A549 (cell line): ENCODE measurements around the gene PPP4R2.

Experiments
- BCL3 ChIP-seq: fragments of >200 bp; sonication (Bioruptor Twin); formaldehyde crosslinking; IDR thresholded peaks from 3 replicates; pipeline ENCODE4 v1.6.1; 2016
- BHLHE40 ChIP-seq: IDR thresholded peaks from 2 replicates; pipeline ENCODE4 v1.6.1; 2012; ENCODE audit warnings: low read depth, low read length, inconsistent platforms
- CTCF ChIP-seq: fragments of >200 bp; sonication (Bioruptor Twin); formaldehyde crosslinking; IDR thresholded peaks from 3 replicates; pipeline ENCODE4 v1.5.1; 2016
- EP300 ChIP-seq, 2 experiments: fragments of >200 bp; sonication (Bioruptor Twin); formaldehyde crosslinking; IDR thresholded peaks; 2 replicates in 1 of 2; 3 replicates in 1 of 2; pipeline ENCODE4 v1.6.1; 2016 to 2017
- KDM1A ChIP-seq: fragments of 200-600 bp; sonication (generic); IDR thresholded peaks from 2 replicates; pipeline ENCODE4 v1.6.1; 2016; ENCODE audit warnings: low read depth, mild to moderate bottlenecking
- MAFK ChIP-seq: fragments of 450-650 bp; IDR thresholded peaks from 2 replicates; pipeline ENCODE4 v1.6.1; 2014; ENCODE audit not compliant: partially characterized antibody
- MAZ ChIP-seq: fragments of 150-350 bp; IDR thresholded peaks from 2 replicates; pipeline ENCODE4 v1.6.1; 2014; ENCODE audit warnings: antibody characterized with exemption, low read depth, low read length, borderline replicate concordance
- POLR2A ChIP-seq: IDR thresholded peaks from 2 replicates; pipeline ENCODE4 v1.6.1; 2012; ENCODE audit warnings: mild to moderate bottlenecking, low read length
- RAD21 ChIP-seq, 2 experiments: fragments of >200 bp in 1 of 2; sonication (Bioruptor Twin) in 1 of 2; formaldehyde crosslinking in 1 of 2; IDR thresholded peaks in 1 of 2; conservative IDR thresholded peaks in 1 of 2; 2 replicates in 1 of 2; 3 replicates in 1 of 2; pipeline ENCODE4 v1.6.1; 2012 to 2018; ENCODE audit warnings: inconsistent platforms in 1 of 2
- SMC3 ChIP-seq: fragments of >200 bp; sonication (Bioruptor Twin); formaldehyde crosslinking; IDR thresholded peaks from 3 replicates; pipeline ENCODE4 v1.6.1; 2018; ENCODE audit warnings: inconsistent platforms
- TF ChIP-seq, protein P1 (sequence below): IDR thresholded peaks from 2 replicates; pipeline ENCODE4 v1.6.1; 2012; ENCODE audit warnings: low read depth, borderline replicate concordance

- TF ChIP-seq CTCF (no peak), BHLHE40 (no peak), KDM1A (no peak), MAZ (no peak), BCL3 (no peak), EP300 (IDR thresholded peaks at IDR 0.05) (no peak), RAD21 (conservative IDR thresholded peaks at IDR 0.05 in 1 of 2, IDR thresholded peaks at IDR 0.05 in 1 of 2) (no peak), MAFK (no peak), POLR2A (no peak), SMC3 (no peak)
- TF ChIP-seq, protein P1, sequence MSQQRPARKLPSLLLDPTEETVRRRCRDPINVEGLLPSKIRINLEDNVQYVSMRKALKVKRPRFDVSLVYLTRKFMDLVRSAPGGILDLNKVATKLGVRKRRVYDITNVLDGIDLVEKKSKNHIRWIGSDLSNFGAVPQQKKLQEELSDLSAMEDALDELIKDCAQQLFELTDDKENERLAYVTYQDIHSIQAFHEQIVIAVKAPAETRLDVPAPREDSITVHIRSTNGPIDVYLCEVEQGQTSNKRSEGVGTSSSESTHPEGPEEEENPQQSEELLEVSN: no peak
Observed at GRCh38 chr3:73074781-73075180, 78.2 kb downstream of the PPP4R2 start.
